Measurements from ENCODE around the gene GTF3C5. TPM values are rescaled to one million over a fixed set of nuclear protein-coding genes. Genes with fewer than 3 reads are reported as not detected.
"Not testable (repeated sequence)": the region's sequence is repeated elsewhere in the genome, so short reads cannot be mapped to it uniquely, and the experiment has no call there.

The GTF3C5 gene
- polyA plus RNA-seq, 3 donors = 30.6 to 38.3 (median 30.8) TPM

DNA sequence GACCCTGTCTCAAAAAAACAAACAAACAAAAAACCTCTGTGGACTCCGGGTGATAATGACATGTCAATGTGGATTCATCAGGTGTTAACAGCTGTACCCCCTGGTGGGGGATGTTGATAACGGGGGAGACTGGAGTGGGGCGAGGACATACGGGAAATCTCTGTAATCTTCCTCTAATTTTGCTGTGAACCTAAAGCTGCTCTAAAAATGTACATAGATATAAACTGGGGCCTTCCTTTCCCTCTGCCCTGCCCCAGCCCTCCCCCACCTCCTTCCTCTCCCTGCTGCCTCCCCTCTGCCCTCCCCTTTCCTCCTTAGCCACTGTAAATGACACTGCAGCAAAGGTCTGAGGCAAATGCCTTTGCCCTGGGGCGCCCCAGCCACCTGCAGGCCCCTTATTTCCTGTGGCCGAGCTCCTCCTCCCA, 29.6 kb downstream of the GTF3C5 start:
- no peak overlapping the region for H3K27ac ChIP-seq (ENCODE audit: low read depth, low read length)
- WGBS, 3 donors = 33 to 44% (median 36%) methylated on average over 5 to 6 of the region's 6 CpGs

DNA sequence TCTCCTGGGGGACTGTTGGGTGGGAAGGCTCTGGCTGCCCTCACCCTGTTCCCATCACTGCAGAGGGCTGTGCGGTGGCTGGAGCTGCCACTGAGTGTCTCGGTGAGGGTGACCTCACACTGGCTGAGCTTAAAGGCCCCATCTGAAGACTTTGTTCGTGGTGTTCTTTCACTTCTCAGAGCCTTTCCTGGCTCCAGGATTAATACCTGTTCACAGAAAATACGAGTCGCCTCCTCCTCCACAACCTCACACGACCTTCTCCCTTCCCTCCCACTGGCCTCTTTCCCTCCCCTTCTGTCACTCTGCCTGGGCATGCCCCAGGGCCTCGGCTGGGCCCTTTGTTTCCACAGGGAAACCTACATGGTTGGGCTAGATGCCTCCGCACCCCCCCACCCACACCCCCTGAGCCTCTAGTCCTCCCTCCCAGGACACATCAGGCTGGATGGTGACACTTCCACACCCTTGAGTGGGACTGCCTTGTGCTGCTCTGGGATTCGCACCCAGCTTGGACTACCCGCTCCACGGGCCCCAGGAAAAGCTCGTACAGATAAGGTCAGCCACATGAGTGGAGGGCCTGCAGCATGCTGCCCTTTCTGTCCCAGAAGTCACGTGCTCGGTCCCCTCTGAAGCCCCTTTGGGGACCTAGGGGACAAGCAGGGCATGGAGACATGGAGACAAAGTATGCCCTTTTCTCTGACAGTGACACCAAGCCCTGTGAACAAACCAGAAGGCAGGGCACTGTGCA, 30.4 kb downstream of the GTF3C5 start:
- not testable (repeated sequence) for H3K27ac ChIP-seq (ENCODE audit: low read depth, low read length)

DNA sequence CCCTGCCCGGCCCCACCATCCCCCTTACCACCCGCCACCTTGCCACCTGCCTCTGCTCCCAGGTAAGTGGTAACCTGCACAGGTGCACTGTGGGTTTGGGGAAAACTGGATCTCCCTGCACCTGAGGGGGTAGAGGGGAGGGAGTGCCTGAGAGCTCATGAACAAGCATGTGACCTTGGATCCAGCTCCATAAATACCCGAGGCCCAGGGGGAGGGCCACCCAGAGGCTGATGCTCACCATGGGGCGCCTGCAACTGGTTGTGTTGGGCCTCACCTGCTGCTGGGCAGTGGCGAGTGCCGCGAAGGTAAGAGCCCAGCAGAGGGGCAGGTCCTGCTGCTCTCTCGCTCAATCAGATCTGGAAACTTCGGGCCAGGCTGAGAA, 31.0 kb downstream of the GTF3C5 start, which contains the start of gene CEL:
Gene CEL, plus strand, starts transcription at position 218 of the 382 bp plus-strand sequence. Its CDS starts 22 bp downstream, at position 240.
- H3K27ac ChIP-seq (ENCODE audit: low read depth, low read length) = not testable (repeated sequence)

More for the DNA sequence above, 30.4 kb downstream of the GTF3C5 start:
- 29 to 56% (median 48%) methylated on average over 14 of the region's 14 CpGs for WGBS, 3 donors

DNA sequence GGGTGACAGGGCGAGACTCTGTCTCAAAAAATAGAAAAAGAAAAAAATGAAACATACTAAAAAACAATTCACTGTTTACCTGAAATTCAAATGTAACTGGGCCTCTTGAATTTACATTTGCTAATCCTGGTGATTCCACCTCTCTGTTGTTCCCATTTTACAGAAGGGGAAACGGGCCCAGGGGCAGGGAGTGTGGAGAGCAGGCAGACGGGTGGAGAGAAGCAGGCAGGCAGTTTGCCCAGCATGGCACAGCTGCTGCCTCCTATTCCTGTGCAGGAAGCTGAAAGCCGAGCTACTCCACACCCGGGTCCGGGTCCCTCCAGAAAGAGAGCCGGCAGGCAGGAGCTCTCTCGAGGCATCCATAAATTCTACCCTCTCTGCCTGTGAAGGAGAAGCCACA, 31.8 kb downstream of the GTF3C5 start:
- H3K27ac ChIP-seq (ENCODE audit: low read depth, low read length) = not testable (repeated sequence)
- 22 to 59% (median 41%) methylated on average over 2 to 4 of the region's 8 CpGs for WGBS, 3 donors

More for the DNA sequence above, 31.0 kb downstream of the GTF3C5 start, which contains the start of gene CEL:
- WGBS, 3 donors = 39 to 79% (median 56%) methylated on average over 2 to 4 of the region's 9 CpGs

- H3K27ac ChIP-seq (ENCODE audit: low read depth, low read length) = no peak overlapping the region
- 33 to 75% (median 74%) methylated on average over 8 of the region's 8 CpGs for WGBS, 3 donors
Observed at GRCh38 chr9:133063159-133063499, 32.3 kb downstream of the GTF3C5 start.

DNA sequence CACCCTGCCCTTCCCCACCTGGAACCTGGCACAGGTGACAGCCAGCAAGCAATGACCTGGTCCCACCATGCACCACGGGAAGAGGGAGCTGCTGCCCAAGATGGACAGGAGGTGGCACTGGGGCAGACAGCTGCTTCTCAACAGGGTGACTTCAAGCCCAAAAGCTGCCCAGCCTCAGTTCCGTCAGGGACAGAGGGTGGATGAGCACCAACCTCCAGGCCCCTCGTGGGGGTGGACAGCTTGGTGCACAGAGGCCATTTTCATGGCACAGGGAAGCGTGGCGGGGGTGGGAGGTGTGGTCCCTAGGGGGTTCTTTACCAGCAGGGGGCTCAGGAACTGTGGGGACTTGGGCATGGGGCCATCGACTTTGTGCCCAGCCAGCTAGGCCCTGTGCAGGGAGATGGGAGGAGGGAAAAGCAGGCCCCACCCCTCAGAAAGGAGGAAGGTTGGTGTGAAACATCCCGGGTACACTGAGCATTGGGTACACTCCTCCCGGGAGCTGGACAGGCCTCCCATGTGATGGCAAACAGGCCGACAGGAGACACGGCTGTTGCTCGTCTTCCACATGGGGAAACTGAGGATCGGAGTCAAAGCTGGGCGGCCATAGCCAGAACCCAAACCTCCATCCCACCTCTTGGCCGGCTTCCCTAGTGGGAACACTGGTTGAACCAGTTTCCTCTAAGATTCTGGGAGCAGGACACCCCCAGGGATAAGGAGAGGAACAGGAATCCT, 32.9 kb downstream of the GTF3C5 start:
- WGBS, 3 donors = 38 to 81% (median 81%) methylated on average over 14 of the region's 14 CpGs
- H3K27ac ChIP-seq (ENCODE audit: low read depth, low read length) = no peak overlapping the region

DNA sequence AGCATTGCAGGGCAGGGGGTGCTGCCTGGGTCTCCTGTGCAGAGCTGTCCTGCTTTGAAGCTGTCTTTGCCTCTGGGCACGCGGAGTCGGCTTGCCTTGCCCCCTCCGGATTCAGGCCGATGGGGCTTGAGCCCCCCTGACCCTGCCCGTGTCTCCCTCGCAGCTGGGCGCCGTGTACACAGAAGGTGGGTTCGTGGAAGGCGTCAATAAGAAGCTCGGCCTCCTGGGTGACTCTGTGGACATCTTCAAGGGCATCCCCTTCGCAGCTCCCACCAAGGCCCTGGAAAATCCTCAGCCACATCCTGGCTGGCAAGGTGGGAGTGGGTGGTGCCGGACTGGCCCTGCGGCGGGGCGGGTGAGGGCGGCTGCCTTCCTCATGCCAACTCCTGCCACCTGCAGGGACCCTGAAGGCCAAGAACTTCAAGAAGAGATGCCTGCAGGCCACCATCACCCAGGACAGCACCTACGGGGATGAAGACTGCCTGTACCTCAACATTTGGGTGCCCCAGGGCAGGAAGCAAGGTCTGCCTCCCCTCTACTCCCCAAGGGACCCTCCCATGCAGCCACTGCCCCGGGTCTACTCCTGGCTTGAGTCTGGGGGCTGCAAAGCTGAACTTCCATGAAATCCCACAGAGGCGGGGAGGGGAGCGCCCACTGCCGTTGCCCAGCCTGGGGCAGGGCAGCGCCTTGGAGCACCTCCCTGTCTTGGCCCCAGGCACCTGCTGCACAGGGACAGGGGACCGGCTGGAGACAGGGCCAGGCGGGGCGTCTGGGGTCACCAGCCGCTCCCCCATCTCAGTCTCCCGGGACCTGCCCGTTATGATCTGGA, 33.7 kb downstream of the GTF3C5 start:
- no peak overlapping the region for H3K27ac ChIP-seq (ENCODE audit: low read depth, low read length)
- 45 to 94% (median 94%) methylated on average over 30 of the region's 30 CpGs for WGBS, 3 donors

- H3K27ac ChIP-seq (ENCODE audit: low read depth, low read length) = no peak overlapping the region
- WGBS, 3 donors = 35 to 91% (median 87%) methylated on average over 17 of the region's 17 CpGs
Observed at GRCh38 chr9:133065070-133065388, 34.2 kb downstream of the GTF3C5 start.

DNA sequence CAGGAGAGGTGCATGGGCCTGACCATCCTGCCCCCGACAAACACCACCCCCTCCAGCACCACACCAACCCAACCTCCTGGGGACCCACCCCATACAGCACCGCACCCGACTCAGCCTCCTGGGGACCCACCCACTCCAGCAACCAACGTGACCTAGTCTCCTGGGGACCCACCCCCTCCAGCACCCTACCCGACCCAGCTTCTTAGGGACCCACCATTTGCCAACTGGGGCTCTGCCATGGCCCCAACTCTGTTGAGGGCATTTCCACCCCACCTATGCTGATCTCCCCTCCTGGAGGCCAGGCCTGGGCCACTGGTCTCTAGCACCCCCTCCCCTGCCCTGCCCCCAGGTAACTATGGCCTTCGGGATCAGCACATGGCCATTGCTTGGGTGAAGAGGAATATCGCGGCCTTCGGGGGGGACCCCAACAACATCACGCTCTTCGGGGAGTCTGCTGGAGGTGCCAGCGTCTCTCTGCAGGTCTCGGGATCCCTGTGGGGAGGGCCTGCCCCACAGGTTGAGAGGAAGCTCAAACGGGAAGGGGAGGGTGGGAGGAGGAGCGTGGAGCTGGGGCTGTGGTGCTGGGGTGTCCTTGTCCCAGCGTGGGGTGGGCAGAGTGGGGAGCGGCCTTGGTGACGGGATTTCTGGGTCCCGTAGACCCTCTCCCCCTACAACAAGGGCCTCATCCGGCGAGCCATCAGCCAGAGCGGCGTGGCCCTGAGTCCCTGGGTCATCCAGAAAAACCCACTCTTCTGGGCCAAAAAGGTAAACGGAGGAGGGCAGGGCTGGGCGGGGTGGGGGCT, 35.6 kb downstream of the GTF3C5 start:
- no peak overlapping the region for H3K27ac ChIP-seq (ENCODE audit: low read depth, low read length)
- 43 to 95% (median 93%) methylated on average over 23 to 25 of the region's 25 CpGs for WGBS, 3 donors

- H3K27ac ChIP-seq (ENCODE audit: low read depth, low read length) = no peak overlapping the region
- WGBS, 3 donors = 44 to 94% (median 90%) methylated on average over 10 to 11 of the region's 11 CpGs
Observed at GRCh38 chr9:133067006-133067405, 36.2 kb downstream of the GTF3C5 start.

DNA sequence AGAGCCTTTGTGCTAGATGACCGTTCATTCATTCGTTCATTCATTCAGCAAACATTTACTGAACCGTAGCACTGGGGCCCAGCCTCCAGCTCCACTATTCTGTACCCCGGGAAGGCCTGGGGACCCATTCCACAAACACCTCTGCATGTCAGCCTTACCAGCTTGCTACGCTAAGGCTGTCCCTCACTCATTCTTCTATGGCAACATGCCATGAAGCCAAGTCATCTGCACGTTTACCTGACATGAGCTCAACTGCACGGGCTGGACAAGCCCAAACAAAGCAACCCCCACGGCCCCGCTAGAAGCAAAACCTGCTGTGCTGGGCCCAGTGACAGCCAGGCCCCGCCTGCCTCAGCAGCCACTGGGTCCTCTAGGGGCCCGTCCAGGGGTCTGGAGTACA, 37.0 kb downstream of the GTF3C5 start:
- WGBS, 3 donors = 48 to 88% (median 84%) methylated on average over 11 of the region's 11 CpGs
- no peak overlapping the region for H3K27ac ChIP-seq (ENCODE audit: low read depth, low read length)

DNA sequence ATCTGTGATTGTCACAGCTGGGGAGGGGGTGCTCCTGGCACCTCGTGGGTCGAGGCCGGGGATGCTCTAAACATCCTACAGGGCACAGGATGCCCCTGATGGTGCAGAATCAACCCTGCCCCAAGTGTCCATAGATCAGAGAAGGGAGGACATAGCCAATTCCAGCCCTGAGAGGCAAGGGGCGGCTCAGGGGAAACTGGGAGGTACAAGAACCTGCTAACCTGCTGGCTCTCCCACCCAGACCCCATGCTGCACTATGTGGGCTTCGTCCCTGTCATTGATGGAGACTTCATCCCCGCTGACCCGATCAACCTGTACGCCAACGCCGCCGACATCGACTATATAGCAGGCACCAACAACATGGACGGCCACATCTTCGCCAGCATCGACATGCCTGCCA, 37.6 kb downstream of the GTF3C5 start:
- WGBS, 3 donors = 39 to 100% (median 89%) methylated on average over 1 to 2 of the region's 15 CpGs
- H3K27ac ChIP-seq (ENCODE audit: low read depth, low read length) = not testable (repeated sequence)

DNA sequence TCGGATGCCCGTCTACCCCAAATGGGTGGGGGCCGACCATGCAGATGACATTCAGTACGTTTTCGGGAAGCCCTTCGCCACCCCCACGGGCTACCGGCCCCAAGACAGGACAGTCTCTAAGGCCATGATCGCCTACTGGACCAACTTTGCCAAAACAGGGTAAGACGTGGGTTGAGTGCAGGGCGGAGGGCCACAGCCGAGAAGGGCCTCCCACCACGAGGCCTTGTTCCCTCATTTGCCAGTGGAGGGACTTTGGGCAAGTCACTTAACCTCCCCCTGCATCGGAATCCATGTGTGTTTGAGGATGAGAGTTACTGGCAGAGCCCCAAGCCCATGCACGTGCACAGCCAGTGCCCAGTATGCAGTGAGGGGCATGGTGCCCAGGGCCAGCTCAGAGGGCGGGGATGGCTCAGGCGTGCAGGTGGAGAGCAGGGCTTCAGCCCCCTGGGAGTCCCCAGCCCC, 39.7 kb downstream of the GTF3C5 start:
- H3K27ac ChIP-seq (ENCODE audit: low read depth, low read length) = not testable (repeated sequence)
- 42 to 93% (median 93%) methylated on average over 17 of the region's 17 CpGs for WGBS, 3 donors

DNA sequence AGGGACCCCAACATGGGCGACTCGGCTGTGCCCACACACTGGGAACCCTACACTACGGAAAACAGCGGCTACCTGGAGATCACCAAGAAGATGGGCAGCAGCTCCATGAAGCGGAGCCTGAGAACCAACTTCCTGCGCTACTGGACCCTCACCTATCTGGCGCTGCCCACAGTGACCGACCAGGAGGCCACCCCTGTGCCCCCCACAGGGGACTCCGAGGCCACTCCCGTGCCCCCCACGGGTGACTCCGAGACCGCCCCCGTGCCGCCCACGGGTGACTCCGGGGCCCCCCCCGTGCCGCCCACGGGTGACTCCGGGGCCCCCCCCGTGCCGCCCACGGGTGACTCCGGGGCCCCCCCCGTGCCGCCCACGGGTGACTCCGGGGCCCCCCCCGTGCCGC, 40.2 kb downstream of the GTF3C5 start:
- H3K27ac ChIP-seq (ENCODE audit: low read depth, low read length) = not testable (repeated sequence)
- 58 to 92% (median 91%) methylated on average over 14 to 22 of the region's 31 CpGs for WGBS, 3 donors

DNA sequence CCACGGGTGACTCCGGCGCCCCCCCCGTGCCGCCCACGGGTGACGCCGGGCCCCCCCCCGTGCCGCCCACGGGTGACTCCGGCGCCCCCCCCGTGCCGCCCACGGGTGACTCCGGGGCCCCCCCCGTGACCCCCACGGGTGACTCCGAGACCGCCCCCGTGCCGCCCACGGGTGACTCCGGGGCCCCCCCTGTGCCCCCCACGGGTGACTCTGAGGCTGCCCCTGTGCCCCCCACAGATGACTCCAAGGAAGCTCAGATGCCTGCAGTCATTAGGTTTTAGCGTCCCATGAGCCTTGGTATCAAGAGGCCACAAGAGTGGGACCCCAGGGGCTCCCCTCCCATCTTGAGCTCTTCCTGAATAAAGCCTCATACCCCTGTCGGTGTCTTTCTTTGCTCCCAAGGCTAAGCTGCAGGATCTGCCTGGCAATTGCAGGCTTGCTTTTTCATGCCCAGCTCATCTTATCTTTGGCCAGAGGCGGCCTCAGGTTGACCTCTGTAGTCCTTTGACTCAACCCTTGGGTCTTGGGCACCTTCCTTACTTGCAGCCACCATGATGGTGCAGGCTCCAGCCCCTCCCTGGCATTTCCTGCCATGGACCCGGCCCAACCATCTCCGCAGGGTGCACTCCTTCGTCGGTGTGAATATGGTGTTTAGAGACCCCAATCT, 40.8 kb downstream of the GTF3C5 start:
- 38 to 88% (median 86%) methylated on average over 18 to 33 of the region's 33 CpGs for WGBS, 3 donors
- no peak overlapping the region for H3K27ac ChIP-seq (ENCODE audit: low read depth, low read length)

- WGBS, 3 donors = 41 to 99% (median 96%) methylated on average over 5 of the region's 5 CpGs
- not testable (repeated sequence) for H3K27ac ChIP-seq (ENCODE audit: low read depth, low read length)
Observed at GRCh38 chr9:133072210-133072609, 41.4 kb downstream of the GTF3C5 start.

- H3K27ac ChIP-seq (ENCODE audit: low read depth, low read length) = no peak overlapping the region
- 36 to 80% (median 76%) methylated on average over 12 of the region's 12 CpGs for WGBS, 3 donors
Observed at GRCh38 chr9:133073086-133074014, 42.6 kb downstream of the GTF3C5 start.

Measured in adipose tissue (tissue), 3 donors.